BJ (cell line): Measurements from ENCODE around the gene UBAC2. TPM values are rescaled to one million over a fixed set of nuclear protein-coding genes. Genes with fewer than 3 reads are reported as not detected.

Experiments used
- CTCF ChIA-PET: fragments of 350-600 bp; formaldehyde crosslinking; extraction: SDS; loops from one replicate; lab custom pipeline; 2021; ENCODE audit warnings: antibody characterized with exemption, inconsistent platforms; lab: Yijun Ruan, JAX
- POLR2A ChIA-PET: fragments of 300-600 bp; sonication (Branson Sonifier 250); formaldehyde crosslinking; extraction: SDS; loops from one replicate; lab custom pipeline; 2021; ENCODE audit warnings: antibody characterized with exemption; lab: Charles Lee
- DNase-seq: peaks from one replicate; pipeline ENCODE4 v3.0.0-alpha.2; 2011; ENCODE audit warnings: low read depth
- H3K27me3 ChIP-seq: 2 replicates; pipeline ENCODE4 v1.6.0; 2011; ENCODE audit warnings: low read length; ENCODE audit not compliant: control insufficient read depth, insufficient read depth
- H3K36me3 ChIP-seq: 2 replicates; pipeline ENCODE4 v1.5.1; 2011; ENCODE audit warnings: low read length; ENCODE audit not compliant: control insufficient read depth, insufficient read depth
- H3K4me3 ChIP-seq: 2 replicates; pipeline ENCODE4 v1.5.1; 2011; ENCODE audit warnings: low read depth, mild to moderate bottlenecking, control low read depth, low read length
- polyA plus RNA-seq: library from polyadenylated mRNA; depleted of rRNA; stranded (reverse); fragments of >200 nt; gene quantifications from 2 replicates; pipeline ENCODE4 v1.2.3, GENCODE V29; 2011
- TF ChIP-seq, protein P1 (sequence below): IDR thresholded peaks from 2 replicates; pipeline ENCODE4 v1.5.1; 2011; ENCODE audit warnings: low read depth, mild to moderate bottlenecking, control low read depth, inconsistent platforms, low read length, moderate library complexity; ENCODE audit not compliant: insufficient read depth

Gene UBAC2
- polyA plus RNA-seq, 1 experiment = 84.7 TPM

DNA sequence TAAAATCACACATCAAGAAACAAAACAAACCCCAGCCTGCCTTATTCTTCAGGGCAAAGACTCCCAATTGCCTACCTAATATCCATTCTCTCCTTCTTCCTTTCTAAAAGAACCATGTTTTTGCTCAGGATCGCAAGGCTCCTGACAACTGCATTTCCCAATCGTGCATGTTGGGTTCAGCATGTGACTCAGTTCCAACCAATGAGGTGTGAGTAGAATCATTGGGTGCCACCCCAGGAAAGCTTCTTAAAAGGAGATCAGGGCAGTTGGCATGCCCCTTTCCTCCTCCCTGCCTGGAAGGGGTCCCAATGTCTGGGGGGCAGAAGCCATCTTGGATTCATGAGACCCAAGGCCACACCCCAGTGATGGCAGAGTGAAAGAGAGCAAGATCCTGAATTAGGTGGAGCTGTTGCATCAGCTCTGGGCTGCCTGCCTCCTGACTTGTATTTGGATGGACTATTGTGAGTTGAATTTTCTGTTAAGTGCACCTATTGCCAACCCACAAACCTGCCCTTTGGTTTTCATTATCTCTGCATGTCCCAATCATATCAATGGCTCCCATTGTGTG, 26.0 kb upstream of the UBAC2 start:
- Histone ChIP-seq H3K36me3 (no peaks in the 10 kb centered on the region), H3K27me3 (peaks cover 4% of the 10 kb centered on the region), H3K4me3 (no peak overlapping the region)
- DNase-seq = no peak
- POLR2A ChIA-PET = no interaction called here
- CTCF ChIA-PET = interaction anchor here (0.6 to 13.3 kb wide), 7 partner anchors 10 to 208 kb away, joined by 3 to 267 read pairs (median 3); no protein-coding TSS in a partner anchor
- TF ChIP-seq, protein P1, sequence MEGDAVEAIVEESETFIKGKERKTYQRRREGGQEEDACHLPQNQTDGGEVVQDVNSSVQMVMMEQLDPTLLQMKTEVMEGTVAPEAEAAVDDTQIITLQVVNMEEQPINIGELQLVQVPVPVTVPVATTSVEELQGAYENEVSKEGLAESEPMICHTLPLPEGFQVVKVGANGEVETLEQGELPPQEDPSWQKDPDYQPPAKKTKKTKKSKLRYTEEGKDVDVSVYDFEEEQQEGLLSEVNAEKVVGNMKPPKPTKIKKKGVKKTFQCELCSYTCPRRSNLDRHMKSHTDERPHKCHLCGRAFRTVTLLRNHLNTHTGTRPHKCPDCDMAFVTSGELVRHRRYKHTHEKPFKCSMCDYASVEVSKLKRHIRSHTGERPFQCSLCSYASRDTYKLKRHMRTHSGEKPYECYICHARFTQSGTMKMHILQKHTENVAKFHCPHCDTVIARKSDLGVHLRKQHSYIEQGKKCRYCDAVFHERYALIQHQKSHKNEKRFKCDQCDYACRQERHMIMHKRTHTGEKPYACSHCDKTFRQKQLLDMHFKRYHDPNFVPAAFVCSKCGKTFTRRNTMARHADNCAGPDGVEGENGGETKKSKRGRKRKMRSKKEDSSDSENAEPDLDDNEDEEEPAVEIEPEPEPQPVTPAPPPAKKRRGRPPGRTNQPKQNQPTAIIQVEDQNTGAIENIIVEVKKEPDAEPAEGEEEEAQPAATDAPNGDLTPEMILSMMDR = no peak

DNA sequence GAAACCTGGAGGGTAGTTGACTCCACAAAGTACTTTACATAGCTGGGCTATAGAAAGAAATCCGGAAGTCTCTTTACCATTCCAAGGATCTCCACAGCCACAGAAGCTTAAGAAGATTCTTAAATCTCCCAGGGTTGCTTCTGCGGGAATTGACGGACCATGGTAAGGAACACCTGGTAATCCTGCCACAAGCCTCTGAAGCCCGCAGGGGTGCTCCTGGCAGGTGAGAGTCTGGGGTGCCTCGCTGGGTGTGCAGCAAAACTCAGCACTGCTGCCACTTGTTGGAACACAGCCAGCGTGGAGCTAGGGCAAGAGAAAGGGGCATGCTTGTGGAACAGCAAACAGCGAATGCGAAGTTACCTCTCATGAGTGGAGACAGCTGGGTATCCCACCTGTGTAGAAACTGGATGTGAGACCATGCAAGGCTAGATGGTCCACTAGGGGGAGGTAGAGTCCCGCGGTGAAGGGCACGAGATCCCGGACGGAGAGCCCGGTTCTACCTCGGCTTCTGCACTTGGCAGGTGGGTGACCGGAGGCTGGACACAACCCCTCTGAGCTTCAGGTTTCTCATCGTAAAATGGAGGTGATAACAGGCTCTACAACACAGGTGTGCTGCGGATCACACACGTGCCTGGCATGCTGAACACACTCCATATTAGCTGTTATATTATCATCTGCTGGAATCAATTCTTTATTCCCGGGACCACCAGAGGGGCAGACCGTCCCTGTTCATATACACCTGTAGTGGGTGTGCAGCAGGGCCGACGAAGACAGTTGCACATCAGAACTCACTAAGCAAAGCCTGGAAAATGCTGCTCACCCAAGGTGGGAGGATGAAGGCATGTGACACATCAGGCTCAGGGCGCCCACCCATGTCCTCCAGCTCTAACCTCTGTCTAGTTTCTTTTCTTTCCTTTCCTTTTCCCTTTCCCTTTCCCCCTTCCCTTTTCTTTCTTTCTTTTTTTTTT, 24.1 kb upstream of the UBAC2 start:
- CTCF ChIA-PET = interaction anchor here (0.6 to 13.3 kb wide), 50 partner anchors 9 to 430 kb away, joined by 3 to 267 read pairs (median 4); partner anchors contain the start of genes CLYBL, GPR18 and GPR183
- POLR2A ChIA-PET = interaction anchor here (0.6 kb wide), 1 partner anchor 131 kb away, joined by 3 read pairs; no protein-coding TSS in a partner anchor
- Histone ChIP-seq H3K4me3 (no peak overlapping the region), H3K27me3 (peaks cover 4% of the 10 kb centered on the region), H3K36me3 (no peaks in the 10 kb centered on the region)
- TF ChIP-seq, protein P1 = peak; percentile 95
- DNase-seq = no peak

DNA sequence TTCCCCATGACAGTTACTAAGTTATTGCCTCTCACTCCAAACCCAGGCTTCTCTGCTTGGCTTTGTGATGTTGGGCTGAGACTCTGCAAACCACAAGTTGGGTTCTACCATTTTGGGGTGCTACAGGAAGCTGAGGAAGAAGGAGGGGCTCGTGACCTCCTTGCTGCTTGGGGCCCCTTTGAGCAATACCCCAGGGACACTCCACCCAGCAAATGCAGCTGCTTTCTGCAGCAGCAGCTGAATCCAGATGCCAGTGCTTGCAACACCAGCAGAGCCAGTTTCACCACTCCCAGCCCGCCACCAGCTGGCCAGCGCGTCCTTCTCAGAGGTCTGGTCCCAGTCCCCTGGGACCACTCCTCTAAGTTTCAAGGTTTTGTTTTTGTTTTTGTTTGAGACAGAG, 22.0 kb upstream of the UBAC2 start:
- Histone ChIP-seq H3K4me3 (no peak overlapping the region), H3K27me3 (peaks cover 2% of the 10 kb centered on the region), H3K36me3 (no peaks in the 10 kb centered on the region)
- TF ChIP-seq, protein P1 = no peak
- DNase-seq = no peak
- POLR2A ChIA-PET = no interaction called here
- CTCF ChIA-PET = interaction anchor here (1.9 to 13.3 kb wide), 4 partner anchors 82 to 258 kb away, joined by 7 to 267 read pairs (median 54); no protein-coding TSS in a partner anchor

DNA sequence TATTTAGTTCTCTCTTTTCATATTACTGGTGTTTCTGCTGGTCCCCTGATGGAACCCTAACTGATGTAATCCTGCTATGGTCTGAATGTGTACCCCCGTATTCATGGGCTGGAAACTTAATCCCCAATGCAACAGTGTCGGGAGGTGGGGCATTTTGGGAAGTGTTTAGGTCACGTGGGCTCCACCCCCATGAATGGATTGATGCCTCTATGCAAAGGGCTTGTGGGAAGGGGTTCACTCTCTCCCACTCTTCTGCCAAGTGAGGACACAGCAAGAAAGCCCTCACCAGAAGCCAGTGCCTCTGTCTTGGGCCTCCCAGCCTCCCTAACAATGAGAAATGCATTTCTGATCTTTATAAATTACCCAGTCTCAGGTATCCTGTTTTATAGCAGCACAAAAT, 21.2 kb upstream of the UBAC2 start:
- peaks cover 2% of the 10 kb centered on the region for H3K27me3 ChIP-seq

More for the DNA sequence above, 21.2 kb upstream of the UBAC2 start:
- Histone ChIP-seq H3K4me3 (no peak overlapping the region), H3K36me3 (no peaks in the 10 kb centered on the region)
- POLR2A ChIA-PET = no interaction called here
- DNase-seq = no peak
- CTCF ChIA-PET = interaction anchor here (1.2 to 13.3 kb wide), 4 partner anchors 79 to 257 kb away, joined by 3 to 267 read pairs (median 14); partner anchors contain the start of gene GPR18
- TF ChIP-seq, protein P1 = no peak
